KMS-11 (cell line): ENCODE results near the gene TUFM.
A peak's percentile ranks its signal among the peaks of the same experiment; 100 is the strongest.

ENCODE experiments used
- H2AFZ ChIP-seq: fragments of 200-600 bp; sonication (generic); 2 replicates; pipeline ENCODE4 v1.6.1; 2016; ENCODE audit warnings: antibody characterized with exemption, mixed run types, low read depth
- H3K27ac ChIP-seq: fragments of 200-600 bp; sonication (generic); 2 replicates; pipeline ENCODE4 v1.6.1; 2016; ENCODE audit warnings: mild to moderate bottlenecking, mixed run types
- H3K27me3 ChIP-seq: fragments of 200-600 bp; sonication (generic); 2 replicates; pipeline ENCODE4 v1.6.1; 2017; ENCODE audit warnings: mild to moderate bottlenecking, low read depth, mixed run types, moderate library complexity; ENCODE audit not compliant: insufficient read depth
- H3K36me3 ChIP-seq: fragments of 200-600 bp; sonication (generic); 2 replicates; pipeline ENCODE4 v1.6.1; 2017; ENCODE audit warnings: mild to moderate bottlenecking, mixed run types; ENCODE audit not compliant: insufficient read depth
- H3K4me1 ChIP-seq: fragments of 200-600 bp; sonication (generic); 2 replicates; pipeline ENCODE4 v1.6.1; 2016; ENCODE audit warnings: mild to moderate bottlenecking, low read depth, mixed run types; ENCODE audit not compliant: poor library complexity, severe bottlenecking
- H3K4me2 ChIP-seq: fragments of 200-600 bp; sonication (generic); 2 replicates; pipeline ENCODE4 v1.7.0; 2016; ENCODE audit warnings: mild to moderate bottlenecking, mixed run types
- H3K4me3 ChIP-seq: fragments of 200-600 bp; sonication (generic); IDR thresholded peaks from 2 replicates; pipeline ENCODE4 v1.6.1; 2017; ENCODE audit warnings: low read depth, low read length, mixed read lengths; ENCODE audit not compliant: insufficient read depth
- H3K79me2 ChIP-seq: fragments of 200-600 bp; sonication (generic); 2 replicates; pipeline ENCODE4 v1.6.1; 2016; ENCODE audit warnings: low read depth, mixed run types; ENCODE audit not compliant: insufficient read depth
- H3K9ac ChIP-seq: fragments of 200-600 bp; sonication (generic); 2 replicates; pipeline ENCODE4 v1.6.1; 2016; ENCODE audit warnings: mild to moderate bottlenecking, mixed run types
- H4K20me1 ChIP-seq: fragments of 200-600 bp; sonication (generic); 2 replicates; pipeline ENCODE4 v1.6.1; 2016; ENCODE audit warnings: mild to moderate bottlenecking, mixed run types; ENCODE audit not compliant: insufficient read depth
- CTCF ChIP-seq: fragments of 200-600 bp; sonication (generic); conservative IDR thresholded peaks from 2 replicates; pipeline ENCODE4 v1.6.1; 2017; ENCODE audit warnings: low read depth, mild to moderate bottlenecking, antibody characterized with exemption, low read length, moderate library complexity, mixed read lengths

The TUFM gene

GRCh38 chr16:28846933-28847273 lies 755 bp upstream of the TUFM start:
- H3K36me3 ChIP-seq, result peaks cover 9% of the 10 kb centered on the region; the same call in 1 of the 2 replicates
- peak overlapping the region; percentile 36 for H3K4me2 ChIP-seq
- H4K20me1 ChIP-seq, result no peaks in the 10 kb centered on the region; the same call in 1 of the 2 replicates
- peak overlapping the region; percentile 76 for H2AFZ ChIP-seq
- peaks cover 26% of the 10 kb centered on the region for H3K79me2 ChIP-seq
- peaks cover 13% of the 10 kb centered on the region for H3K4me1 ChIP-seq
- no peak overlapping the region for H3K4me3 ChIP-seq
- H3K27me3 ChIP-seq, result no peaks in the 10 kb centered on the region
- peak overlapping the region; percentile 65 for H3K9ac ChIP-seq
- peak overlapping the region; percentile 25; the same call in 1 of the 2 replicates for H3K27ac ChIP-seq
- no peak for TF ChIP-seq CTCF

GRCh38 chr16:28845761-28846079 lies 428 bp downstream of the TUFM start:
- H3K79me2 ChIP-seq, result peaks cover 26% of the 10 kb centered on the region
- H3K27ac ChIP-seq, result peak overlapping the region; percentile 55
- H4K20me1 ChIP-seq, result no peaks in the 10 kb centered on the region; the same call in 1 of the 2 replicates
- H3K4me1 ChIP-seq, result peaks cover 13% of the 10 kb centered on the region
- no peak for TF ChIP-seq CTCF
- H3K9ac ChIP-seq, result peak overlapping the region; percentile 76
- H3K4me3 ChIP-seq, result peak overlapping the region; percentile 79
- H3K4me2 ChIP-seq, result peak overlapping the region; percentile 63
- peak overlapping the region; percentile 58 for H2AFZ ChIP-seq
- H3K36me3 ChIP-seq, result peaks cover 9% of the 10 kb centered on the region; the same call in 1 of the 2 replicates
- no peaks in the 10 kb centered on the region for H3K27me3 ChIP-seq

GRCh38 chr16:28845293-28845692 lies 855 bp downstream of the TUFM start:
- no peaks in the 10 kb centered on the region for H3K27me3 ChIP-seq
- H3K4me1 ChIP-seq, result peaks cover 13% of the 10 kb centered on the region
- no peak overlapping the region for H2AFZ ChIP-seq
- peaks cover 9% of the 10 kb centered on the region; the same call in 1 of the 2 replicates for H3K36me3 ChIP-seq
- H3K4me2 ChIP-seq, result peak overlapping the region; percentile 63
- H3K9ac ChIP-seq, result peak overlapping the region; percentile 76
- H4K20me1 ChIP-seq, result no peaks in the 10 kb centered on the region; the same call in 1 of the 2 replicates
- H3K79me2 ChIP-seq, result peaks cover 26% of the 10 kb centered on the region
- TF ChIP-seq CTCF, result no peak
- H3K27ac ChIP-seq, result peak overlapping the region; percentile 55; the same call in 1 of the 2 replicates
- peak overlapping the region; percentile 79 for H3K4me3 ChIP-seq

GRCh38 chr16:28844226-28844885 lies 1.8 kb downstream of the TUFM start:
- no peak overlapping the region for H3K27ac ChIP-seq
- H3K36me3 ChIP-seq, result peaks cover 9% of the 10 kb centered on the region; the same call in 1 of the 2 replicates
- H4K20me1 ChIP-seq, result no peaks in the 10 kb centered on the region; the same call in 1 of the 2 replicates
- no peak overlapping the region for H3K4me3 ChIP-seq
- H3K79me2 ChIP-seq, result peaks cover 26% of the 10 kb centered on the region
- H3K4me1 ChIP-seq, result peaks cover 13% of the 10 kb centered on the region
- H2AFZ ChIP-seq, result no peak overlapping the region
- H3K27me3 ChIP-seq, result no peaks in the 10 kb centered on the region
- H3K4me2 ChIP-seq, result peak overlapping the region; percentile 63; the same call in 1 of the 2 replicates
- TF ChIP-seq CTCF, result no peak
- no peak overlapping the region for H3K9ac ChIP-seq
